GM08714 (cell line): Measurements from ENCODE around the gene SLFNL1.
A peak's percentile ranks its signal among the peaks of the same experiment; 100 is the strongest.

Experiments
- H3K4me3 ChIP-seq: fragments of 200-500 bp; sonication (Bioruptor generic); 2 replicates; pipeline ENCODE4 v1.5.1; 2014; ENCODE audit warnings: mild to moderate bottlenecking, low read length, inconsistent platforms
- ZNF274 ChIP-seq: IDR thresholded peaks from 2 replicates; pipeline ENCODE4 v1.6.1; 2012; ENCODE audit warnings: mild to moderate bottlenecking, low read depth, low read length

SLFNL1 gene

DNA sequence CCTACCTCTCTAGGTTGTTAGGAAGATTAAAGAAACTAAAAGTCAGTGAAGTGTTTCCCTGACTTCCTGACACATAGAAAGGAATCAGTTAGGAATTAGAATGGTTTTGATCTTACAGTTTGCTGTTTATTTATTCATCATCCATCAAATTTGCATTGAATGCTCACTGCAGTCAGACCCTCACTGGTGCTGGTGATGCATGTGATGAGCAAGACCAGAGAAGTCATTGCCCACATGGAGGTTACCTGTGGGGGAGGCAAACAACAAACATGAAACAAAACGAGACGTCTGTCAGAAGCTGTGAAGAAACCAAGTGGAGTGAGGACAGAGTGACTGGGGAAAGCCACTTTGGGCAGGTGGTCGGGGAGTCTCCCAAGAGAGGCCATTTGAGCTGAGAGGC lies 35.6 kb downstream of the SLFNL1 start:
- no peak overlapping the region for H3K4me3 ChIP-seq
- no peak for TF ChIP-seq ZNF274

DNA sequence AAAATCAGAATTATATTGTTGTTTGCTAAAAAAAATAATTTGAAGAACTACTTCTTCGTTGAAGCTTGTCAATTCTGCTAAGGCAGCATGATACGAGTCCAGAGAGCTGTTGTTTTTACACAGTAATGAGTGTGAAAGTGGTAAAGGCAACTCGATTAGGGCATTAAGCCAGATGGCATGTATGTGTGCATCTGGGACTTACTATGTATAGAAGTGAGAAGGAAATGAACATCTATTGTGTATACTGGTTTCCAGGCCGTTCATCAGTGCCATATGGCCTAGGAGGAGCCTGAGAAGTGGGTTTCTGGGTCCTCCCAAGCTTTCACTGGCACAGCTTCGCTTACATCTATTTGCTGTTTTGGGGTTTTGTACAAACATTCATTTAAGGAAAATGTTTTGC lies 36.4 kb downstream of the SLFNL1 start:
- no peak for TF ChIP-seq ZNF274
- H3K4me3 ChIP-seq: no peak overlapping the region

DNA sequence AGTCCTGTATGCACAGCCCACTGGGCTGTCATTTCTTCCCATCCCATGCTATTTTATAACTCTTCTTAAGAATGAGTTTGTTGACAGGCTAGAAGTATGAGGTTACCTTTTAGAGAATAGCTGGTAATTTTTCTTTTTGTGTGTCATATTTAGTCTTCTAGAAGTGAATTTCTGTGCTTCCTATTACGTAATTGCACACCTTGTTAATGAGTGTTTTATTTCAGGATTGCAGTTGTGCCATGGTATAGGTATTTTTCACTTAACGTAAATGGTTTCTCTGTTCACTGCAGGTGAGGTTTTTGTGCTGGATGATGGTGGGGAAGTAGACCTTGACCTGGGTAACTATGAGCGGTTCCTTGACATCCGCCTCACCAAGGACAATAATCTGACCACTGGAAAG lies 37.0 kb downstream of the SLFNL1 start:
- H3K4me3 ChIP-seq: no peak overlapping the region
- TF ChIP-seq ZNF274: no peak

DNA sequence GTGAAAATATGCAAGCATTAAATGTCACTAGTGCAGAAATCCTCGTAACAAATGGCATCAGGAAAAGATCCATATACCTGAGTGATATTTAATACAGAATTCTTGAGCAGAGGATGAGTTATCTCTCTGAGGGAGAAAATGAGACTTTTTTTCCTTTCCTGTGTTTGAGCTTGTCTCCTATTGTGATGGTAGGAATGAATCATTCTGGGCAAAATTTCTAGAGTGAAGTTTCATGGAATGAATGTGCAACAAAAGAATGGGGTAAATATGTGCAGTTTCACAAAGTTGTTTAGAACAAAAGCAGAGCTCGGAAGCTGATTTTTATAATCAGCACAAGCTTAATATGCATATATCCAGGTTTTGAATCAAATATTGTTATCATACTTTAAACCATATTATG lies 37.5 kb downstream of the SLFNL1 start:
- no peak for TF ChIP-seq ZNF274
- no peak overlapping the region for H3K4me3 ChIP-seq

GRCh38 chr1:40983286-40983685 lies 38.2 kb downstream of the SLFNL1 start:
- H3K4me3 ChIP-seq: no peak overlapping the region
- TF ChIP-seq ZNF274: no peak

DNA sequence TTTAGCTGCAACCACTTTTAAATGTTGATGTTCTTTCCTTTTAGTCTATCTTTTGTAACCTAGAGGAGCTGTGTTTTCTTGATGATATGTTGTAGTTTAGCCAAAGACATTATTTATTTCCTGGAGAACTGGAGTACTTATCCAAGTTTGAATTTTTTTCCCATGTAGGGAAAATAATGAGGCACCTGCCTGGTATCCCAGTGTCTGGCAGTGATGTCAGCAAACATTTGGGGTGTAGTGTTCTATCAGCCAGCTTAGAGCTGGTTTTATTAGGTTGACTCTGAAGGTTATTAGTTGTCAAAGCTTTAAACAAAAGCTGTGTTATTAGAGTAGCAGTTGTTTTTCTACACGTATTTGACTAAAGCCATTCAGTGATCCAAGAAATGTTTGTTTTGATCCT lies 38.8 kb downstream of the SLFNL1 start:
- no peak overlapping the region for H3K4me3 ChIP-seq
- TF ChIP-seq ZNF274: no peak

- no peak overlapping the region for H3K4me3 ChIP-seq
- no peak for TF ChIP-seq ZNF274
Measured at GRCh38 chr1:40981691-40982448, 39.7 kb downstream of the SLFNL1 start.

DNA sequence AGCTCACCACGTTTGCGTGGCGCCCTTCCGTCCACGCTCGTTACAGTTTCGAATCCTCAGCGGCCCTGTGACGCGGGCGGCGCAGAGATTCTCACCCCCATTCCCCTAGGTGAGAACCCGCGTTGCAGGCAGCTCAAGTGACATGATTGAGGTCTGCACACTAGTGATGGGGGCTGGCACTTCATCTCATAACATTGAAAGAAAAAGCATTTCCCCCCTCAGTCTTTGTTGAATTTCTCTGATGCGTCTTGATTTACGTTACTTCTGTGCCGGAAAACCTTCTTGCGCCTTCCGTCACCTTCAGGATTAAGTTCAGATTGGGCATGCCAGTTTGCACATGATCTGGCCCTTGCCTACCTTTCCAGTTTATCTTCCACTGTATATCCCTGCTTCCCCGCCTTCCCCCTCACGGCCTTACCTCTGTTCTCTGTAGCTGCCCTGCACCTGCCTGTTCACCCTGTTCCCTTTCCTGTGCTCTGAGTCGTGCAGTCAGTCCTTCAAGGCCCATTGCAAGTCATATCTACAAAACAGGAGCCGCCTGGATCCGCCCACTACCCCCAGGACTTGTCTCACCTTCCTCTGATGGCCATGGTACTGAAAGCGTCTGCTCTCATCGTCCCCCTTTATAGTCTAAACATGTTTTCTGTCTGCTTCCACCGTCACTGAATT lies 40.9 kb downstream of the SLFNL1 start:
- H3K4me3 ChIP-seq: peak overlapping the region; percentile 98
- no peak for TF ChIP-seq ZNF274

GRCh38 chr1:40980068-40980452 lies 41.5 kb downstream of the SLFNL1 start:
- peak overlapping the region; percentile 98 for H3K4me3 ChIP-seq
- no peak for TF ChIP-seq ZNF274

- peak within 1 kb of the TSS; percentile 98 for H3K4me3 ChIP-seq
- no peak for TF ChIP-seq ZNF274
Measured at GRCh38 chr1:40979241-40980067, 42.1 kb downstream of the SLFNL1 start, which contains the start of gene CTPS1. Gene CTPS1, plus strand, starts transcription at chr1:40979696. Its CDS starts 3,595 bp downstream, at chr1:40983291.

DNA sequence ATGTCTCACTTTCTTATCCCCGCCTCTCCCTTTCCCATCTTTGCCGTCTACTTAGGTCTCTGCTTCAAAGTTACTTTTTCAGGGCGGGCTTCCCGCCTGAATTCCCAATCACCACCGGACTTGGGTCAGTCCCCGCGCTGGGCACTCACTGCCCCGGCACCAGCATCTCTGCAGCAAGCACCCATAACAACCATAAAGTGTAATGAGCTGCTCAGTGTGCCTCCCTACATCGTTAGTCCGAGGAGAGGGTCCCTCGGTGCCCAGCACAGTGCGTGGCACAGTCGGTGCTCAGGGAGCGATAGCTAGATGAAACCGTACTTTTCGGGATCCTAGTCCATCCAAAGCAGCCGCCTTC lies 42.7 kb downstream of the SLFNL1 start:
- peak overlapping the region; percentile 98; the same call in 1 of the 2 replicates for H3K4me3 ChIP-seq
- TF ChIP-seq ZNF274: no peak

DNA sequence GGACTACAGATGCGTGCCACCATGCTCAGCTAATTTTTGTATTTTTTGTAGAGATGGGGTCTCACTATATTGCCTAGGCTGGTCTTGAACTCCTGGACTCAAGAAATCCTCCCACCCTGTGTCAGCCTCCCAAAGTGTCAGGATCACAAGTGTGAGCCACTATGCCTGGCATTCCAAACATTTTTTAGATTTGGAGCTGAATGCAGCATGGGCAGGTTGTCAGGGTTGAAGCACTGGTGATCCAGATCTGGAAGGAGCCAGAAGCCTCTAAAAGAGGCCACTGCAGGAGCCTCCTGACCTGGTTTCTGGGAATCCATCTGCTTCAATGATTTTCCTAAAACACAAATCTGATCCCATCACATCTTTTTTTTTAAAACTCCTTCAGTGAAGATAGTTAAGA lies 43.8 kb downstream of the SLFNL1 start:
- no peak for TF ChIP-seq ZNF274
- H3K4me3 ChIP-seq: no peak overlapping the region

- no peak for TF ChIP-seq ZNF274
- no peak overlapping the region for H3K4me3 ChIP-seq
Measured at GRCh38 chr1:40976952-40977690, 44.4 kb downstream of the SLFNL1 start.

DNA sequence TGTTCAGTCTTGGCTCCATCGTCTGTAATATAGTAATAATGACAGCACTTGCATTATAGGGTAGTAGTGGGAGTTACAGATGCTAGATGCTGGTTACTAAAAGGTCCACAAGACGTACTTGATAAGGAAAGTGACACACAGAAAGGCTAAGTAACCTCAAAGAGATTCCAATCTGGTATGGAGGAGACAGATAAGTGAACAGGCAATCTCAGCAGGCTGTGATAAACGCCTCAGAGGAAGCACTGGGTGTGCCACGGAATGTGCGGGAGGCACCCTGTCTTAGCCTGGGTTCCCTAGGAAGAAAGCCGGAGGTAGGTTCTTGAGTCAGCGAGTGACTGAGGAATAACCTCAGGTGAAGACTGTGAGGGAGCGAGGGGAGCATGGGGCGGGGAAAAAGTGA lies 46.6 kb downstream of the SLFNL1 start:
- no peak for TF ChIP-seq ZNF274

More for the DNA sequence above, 46.6 kb downstream of the SLFNL1 start:
- no peak overlapping the region for H3K4me3 ChIP-seq
